Subcutaneous adipose tissue (tissue), 4 donors: Measurements from ENCODE around the gene SENP3. TPM values are rescaled to one million over a fixed set of nuclear protein-coding genes. Genes with fewer than 3 reads are reported as not detected.

Experiments
- total RNA-seq, 4 donors: library from RNA; depleted of rRNA; stranded (reverse); fragments of >200 nt; gene quantifications; one replicate each; pipeline ENCODE4 v1.1.0, GENCODE V29; 2016
- TF ChIP-seq, protein P1 (sequence below): fragments of 450-650 bp; IDR thresholded peaks from one replicate; pipeline ENCODE4 v1.5.1; 2016; ENCODE audit warnings: low read depth, mild to moderate bottlenecking, control low read depth, antibody characterized with exemption, moderate library complexity

Gene SENP3
- total RNA-seq, 4 donors from 2014 or later, result 41.6 to 64.7 (median 56.8) TPM

GRCh38 chr17:7530023-7530900 is 31.5 kb upstream of the SENP3 start:
- TF ChIP-seq, protein P1, sequence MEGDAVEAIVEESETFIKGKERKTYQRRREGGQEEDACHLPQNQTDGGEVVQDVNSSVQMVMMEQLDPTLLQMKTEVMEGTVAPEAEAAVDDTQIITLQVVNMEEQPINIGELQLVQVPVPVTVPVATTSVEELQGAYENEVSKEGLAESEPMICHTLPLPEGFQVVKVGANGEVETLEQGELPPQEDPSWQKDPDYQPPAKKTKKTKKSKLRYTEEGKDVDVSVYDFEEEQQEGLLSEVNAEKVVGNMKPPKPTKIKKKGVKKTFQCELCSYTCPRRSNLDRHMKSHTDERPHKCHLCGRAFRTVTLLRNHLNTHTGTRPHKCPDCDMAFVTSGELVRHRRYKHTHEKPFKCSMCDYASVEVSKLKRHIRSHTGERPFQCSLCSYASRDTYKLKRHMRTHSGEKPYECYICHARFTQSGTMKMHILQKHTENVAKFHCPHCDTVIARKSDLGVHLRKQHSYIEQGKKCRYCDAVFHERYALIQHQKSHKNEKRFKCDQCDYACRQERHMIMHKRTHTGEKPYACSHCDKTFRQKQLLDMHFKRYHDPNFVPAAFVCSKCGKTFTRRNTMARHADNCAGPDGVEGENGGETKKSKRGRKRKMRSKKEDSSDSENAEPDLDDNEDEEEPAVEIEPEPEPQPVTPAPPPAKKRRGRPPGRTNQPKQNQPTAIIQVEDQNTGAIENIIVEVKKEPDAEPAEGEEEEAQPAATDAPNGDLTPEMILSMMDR, result no peak

DNA sequence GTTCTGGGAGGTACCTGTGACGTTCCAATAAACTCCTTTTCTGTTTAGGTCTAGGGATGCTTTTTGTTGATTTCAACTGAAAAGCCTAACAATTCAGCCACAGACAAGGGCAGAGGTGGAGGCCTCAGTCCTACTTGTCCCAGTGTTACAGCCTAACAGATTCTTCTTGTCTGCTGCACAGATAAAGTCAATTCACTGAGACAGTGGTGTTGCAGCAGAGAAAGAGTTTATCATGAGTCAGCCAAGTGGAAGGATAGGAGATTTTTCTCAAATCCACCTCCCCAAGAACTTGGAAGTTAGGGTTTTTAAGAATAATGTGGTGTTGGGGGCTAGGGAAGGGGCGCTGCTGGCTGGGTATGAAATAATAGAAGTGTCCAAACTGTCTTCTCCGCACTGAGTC is 23.7 kb upstream of the SENP3 start:
- TF ChIP-seq, protein P1, result no peak

DNA sequence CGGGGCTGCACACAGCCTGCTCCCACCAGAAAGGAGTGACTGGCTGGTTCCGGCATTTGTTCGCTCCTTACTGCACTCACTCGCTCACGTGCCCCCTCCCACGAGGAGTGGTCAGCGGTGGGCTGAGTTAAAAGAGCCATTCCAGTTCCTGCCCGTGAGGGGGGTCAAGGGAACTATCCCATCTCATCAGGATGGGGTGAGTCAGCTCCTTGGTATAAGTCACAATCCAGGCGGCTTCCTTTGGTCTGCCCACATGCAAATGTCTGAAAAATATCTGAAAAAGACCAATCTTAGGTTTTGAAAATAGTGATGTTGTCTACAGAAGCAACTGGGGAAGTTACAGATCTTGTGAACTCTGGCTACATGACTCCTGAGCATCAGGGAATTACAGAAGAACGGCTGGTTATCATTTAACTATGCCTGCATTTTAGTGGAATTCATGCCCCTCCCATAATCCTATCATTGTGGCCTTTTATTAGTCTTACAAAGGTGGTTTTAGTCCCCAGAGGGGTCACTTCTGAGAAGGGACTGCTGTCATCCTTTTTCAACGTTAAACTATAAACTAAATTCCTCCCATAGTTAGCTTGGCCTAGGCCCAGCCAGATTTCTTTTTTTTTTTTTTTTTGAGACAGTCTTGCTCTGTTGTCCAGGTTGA is 22.7 kb upstream of the SENP3 start:
- TF ChIP-seq, protein P1, result no peak

DNA sequence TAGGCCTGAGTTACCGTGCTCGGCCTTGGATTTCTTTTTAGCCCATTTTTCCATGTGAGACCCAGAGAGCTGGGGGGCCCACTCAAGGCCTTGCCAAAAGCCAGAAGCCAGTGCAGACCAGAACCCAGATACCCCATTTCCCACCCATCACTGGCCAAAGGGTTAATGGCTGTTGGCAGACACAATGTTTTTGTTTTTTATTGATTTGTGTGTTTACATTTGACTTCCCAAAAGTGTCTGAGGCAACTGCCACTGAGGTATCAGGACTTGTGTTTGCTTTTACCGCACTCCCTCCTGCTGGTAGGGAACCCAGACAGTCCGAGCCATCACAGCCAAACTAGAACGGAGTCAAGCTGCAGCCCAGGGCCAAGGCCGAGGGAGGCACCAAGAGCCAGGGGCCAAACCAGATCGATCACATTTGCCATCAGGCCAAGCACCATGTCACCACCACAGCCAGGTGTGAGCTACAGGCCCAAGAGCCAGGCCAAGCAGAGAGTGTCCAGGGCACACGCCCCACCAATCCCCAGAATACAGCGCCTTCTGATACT is 20.6 kb upstream of the SENP3 start:
- TF ChIP-seq, protein P1, result no peak

- TF ChIP-seq, protein P1, result no peak
Observed at GRCh38 chr17:7544911-7545310, 16.8 kb upstream of the SENP3 start.

DNA sequence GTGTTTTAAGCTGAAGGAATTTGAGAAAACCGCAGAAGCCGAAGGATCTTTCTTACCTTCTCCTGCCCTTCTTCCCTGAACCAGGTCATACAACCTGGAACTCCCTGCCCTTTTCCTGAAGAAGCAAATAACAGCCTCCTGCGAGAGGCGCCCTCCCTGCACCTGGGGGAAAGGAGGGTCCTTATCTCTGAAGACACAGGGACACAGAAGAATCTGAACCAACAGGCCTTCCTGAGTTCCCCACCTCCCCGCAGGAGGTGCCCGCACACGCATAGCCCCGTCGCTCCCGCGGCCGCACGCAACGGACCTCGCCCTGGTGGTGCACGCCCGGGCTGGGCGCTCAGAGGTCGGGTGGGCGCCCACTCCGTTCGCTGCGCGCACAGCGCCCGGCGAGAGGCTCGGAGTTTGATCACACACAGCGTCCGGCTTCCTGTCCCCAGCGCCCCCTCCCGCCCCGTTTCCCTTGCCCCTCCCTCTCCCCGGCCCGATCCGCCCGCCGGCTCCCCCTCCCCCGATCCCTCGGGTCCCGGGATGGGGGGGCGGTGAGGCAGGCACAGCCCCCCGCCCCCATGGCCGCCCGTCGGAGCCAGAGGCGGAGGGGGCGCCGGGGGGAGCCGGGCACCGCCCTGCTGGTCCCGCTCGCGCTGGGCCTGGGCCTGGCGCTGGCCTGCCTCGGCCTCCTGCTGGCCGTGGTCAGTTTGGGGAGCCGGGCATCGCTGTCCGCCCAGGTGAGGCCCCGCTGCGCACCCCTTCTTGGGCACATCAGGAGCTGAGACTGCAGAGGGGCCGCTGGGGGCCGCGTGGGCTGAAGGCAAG is 12.9 kb upstream of the SENP3 start, which contains the start of gene TNFSF12:
Gene TNFSF12 (plus strand): TSS at position 474 of the 816 bp plus-strand sequence. CDS start 96 bp downstream, at position 570.
- TF ChIP-seq, protein P1, result no peak
